GM18508 (cell line): Measurements from ENCODE around the gene FBXL7.

ENCODE experiments used
- ATAC-seq: cut with Tn5 transposase; IDR thresholded peaks from one replicate; pipeline ENCODE4 v1.9.1; 2021; ENCODE audit warnings: moderate number of reproducible peaks; ENCODE audit not compliant: insufficient read depth, unreplicated experiment

FBXL7 gene

DNA sequence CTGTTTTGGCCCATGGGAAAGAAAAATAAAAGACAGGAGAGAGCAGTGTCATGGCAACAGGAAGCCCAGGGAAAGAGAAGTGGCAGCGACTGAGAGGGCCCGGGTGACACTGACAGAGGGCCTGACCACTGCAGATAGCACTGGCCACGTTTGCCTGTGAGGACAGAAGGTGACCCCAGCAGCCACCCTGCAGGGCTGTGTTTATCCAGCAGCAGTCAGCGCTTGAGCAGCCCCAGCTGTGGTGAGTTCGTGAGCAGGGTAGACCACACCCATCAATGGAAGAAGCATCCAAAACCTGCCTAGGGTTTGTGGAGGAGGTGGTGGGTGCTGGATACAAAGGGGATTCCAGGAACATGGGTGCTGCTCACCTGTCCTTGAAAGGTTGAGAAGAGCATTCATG, 457.1 kb downstream of the FBXL7 start:
- ATAC-seq, result no peak

DNA sequence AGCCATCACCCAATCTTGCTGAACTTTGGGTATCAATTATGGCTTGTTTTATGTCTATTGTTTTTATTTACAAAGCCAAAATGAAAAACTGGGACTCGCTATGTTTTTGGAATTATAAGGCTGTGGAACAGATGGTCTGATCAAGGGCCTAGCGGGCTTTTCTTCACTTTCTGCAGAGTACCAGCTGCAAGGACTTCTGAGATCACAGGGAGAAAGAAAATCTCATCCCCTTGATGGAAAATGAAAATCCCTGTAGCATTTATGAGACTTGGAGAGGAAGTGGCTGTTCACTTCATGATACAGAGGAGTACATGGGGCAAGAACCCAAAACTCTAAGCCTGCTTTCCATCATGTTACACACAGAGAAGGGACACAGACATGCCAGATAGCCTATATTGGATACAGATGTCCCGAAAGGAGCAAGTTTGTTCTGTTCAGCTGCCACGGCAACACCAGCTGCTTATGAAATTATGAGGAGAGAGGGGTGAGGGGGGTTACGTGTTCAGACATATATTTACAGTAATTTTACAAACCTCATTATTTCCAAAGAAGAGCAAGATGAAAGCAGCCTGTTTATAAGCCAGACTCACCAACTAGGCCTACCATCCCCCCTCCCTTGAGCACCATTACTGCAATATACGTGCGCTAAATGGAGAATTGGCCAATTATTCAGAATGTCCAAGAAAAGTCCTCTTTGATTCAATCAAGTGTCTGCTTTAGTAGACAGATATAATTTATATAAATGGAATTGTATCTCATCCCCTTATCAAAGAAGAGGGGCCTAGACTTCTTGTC, 459.6 kb downstream of the FBXL7 start:
- ATAC-seq, result no peak

- ATAC-seq, result no peak
Measured at GRCh38 chr5:15966066-15966640, 466.2 kb downstream of the FBXL7 start.

DNA sequence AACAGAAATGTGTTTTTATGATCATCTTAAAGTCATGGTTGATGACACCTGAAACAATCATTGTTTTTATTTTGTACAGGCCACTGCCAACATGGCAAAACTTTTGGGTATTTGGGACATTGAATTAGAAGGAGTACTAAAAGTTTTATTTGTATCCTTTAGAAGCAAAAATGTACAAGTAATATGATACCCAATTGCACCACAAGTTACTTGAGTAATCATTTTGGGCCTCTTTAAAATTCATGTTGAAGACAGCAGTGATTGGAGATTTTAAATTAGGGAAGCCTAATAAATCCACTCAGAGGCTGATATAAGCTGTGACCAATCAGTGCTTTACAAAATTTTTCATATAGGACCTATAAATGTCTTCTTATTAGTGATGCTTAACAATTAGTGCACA, 466.7 kb downstream of the FBXL7 start:
- ATAC-seq, result no peak

DNA sequence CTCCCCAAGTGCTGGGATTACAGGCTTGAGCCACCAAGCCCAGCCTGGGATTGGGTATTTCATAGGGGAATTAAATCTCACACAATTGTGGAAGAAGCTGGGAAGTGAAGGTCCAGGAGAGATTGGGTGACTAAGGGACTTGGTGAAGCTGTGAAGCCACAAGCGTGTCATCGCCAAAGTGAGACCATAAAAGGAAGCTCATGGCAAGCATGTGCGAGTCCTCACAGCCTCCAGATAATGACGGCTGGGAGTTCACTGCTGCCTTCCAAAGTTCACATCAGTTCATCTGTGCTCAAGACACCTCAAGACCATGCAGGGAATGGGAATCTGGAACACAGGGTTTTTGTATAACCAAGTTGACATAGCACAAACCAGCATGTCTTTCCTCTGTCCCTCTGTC, 469.0 kb downstream of the FBXL7 start:
- ATAC-seq, result no peak

GRCh38 chr5:15977851-15978250, 477.9 kb downstream of the FBXL7 start:
- no peak for ATAC-seq

- ATAC-seq, result no peak
Measured at GRCh38 chr5:15980835-15981234, 480.9 kb downstream of the FBXL7 start.

DNA sequence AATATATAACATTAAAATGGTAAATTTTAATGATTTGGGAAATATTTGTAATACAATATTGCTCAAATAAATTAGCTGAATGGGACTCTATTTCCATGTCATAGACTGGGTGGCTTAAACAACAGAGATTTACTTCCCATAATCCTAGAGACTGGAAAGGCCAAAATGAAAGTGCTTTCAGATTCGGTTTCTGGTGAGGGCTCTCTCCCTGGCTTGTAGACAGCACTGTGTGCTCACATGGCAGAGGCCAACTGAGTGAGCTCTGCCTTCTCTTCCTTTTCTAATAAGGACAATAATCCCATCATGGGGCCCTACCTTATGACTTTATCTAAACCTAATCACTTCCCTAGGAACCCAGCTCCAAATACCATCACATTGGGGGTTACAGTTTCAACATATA, 483.4 kb downstream of the FBXL7 start:
- no peak for ATAC-seq
